Neural cell (in vitro differentiated cells): ENCODE results near the gene NCR2. TPM values are rescaled to one million over a fixed set of nuclear protein-coding genes. Genes with fewer than 3 reads are reported as not detected.

Experiments
- H2AFZ ChIP-seq: fragments of 200-600, 300-800 bp; sonication (generic), shearing (Covaris generic); 2 replicates; pipeline ENCODE4 v1.6.0; 2014; ENCODE audit warnings: low read depth, mild to moderate bottlenecking, antibody characterized with exemption, low read length, moderate library complexity
- H3F3A ChIP-seq: fragments of 200-600 bp; shearing (Covaris generic); 2 replicates; pipeline ENCODE4 v1.6.1; 2016; ENCODE audit warnings: mild to moderate bottlenecking, moderate library complexity, mixed read lengths, antibody characterized with exemption, low read length; ENCODE audit not compliant: insufficient read depth, poor library complexity, severe bottlenecking
- H3K27ac ChIP-seq: fragments of 200-600, 300-800 bp; sonication (generic), shearing (Covaris generic); 2 replicates; pipeline ENCODE4 v1.5.1; 2014; ENCODE audit warnings: mild to moderate bottlenecking, low read length, moderate library complexity
- H3K27me3 ChIP-seq: fragments of 300-800, 200-600 bp; sonication (generic), shearing (Covaris generic); 2 replicates; pipeline ENCODE4 v1.6.0; 2014; ENCODE audit warnings: mild to moderate bottlenecking, low read depth, low read length, moderate library complexity; ENCODE audit not compliant: insufficient read depth
- H3K36me3 ChIP-seq: fragments of 300-800, 200-600 bp; sonication (generic), shearing (Covaris generic); 2 replicates; pipeline ENCODE4 v1.5.1; 2014; ENCODE audit warnings: mild to moderate bottlenecking, antibody characterized with exemption, low read length, moderate library complexity; ENCODE audit not compliant: insufficient read depth
- H3K4me2 ChIP-seq: fragments of 300-800, 200-600 bp; sonication (generic), shearing (Covaris generic); 2 replicates; pipeline ENCODE4 v1.6.0; 2014; ENCODE audit warnings: mild to moderate bottlenecking, low read length
- H3K4me3 ChIP-seq: fragments of 300-800, 200-600 bp; sonication (generic), shearing (Covaris generic); 2 replicates; pipeline ENCODE4 v1.5.1; 2014; ENCODE audit warnings: mild to moderate bottlenecking, low read length, moderate library complexity
- H3K79me2 ChIP-seq: fragments of 200-600 bp; shearing (Covaris generic); replicated peaks from 2 replicates; pipeline ENCODE4 v1.6.0; 2014; ENCODE audit warnings: mild to moderate bottlenecking, low read length, moderate library complexity; ENCODE audit not compliant: insufficient read depth
- H3K9ac ChIP-seq: fragments of 300-800, 200-600 bp; sonication (generic), shearing (Covaris generic); 2 replicates; pipeline ENCODE4 v1.6.1; 2016; ENCODE audit warnings: mild to moderate bottlenecking, low read length, mixed read lengths
- H3K9me2 ChIP-seq: fragments of 200-600 bp; shearing (Covaris generic); 2 replicates; pipeline ENCODE4 v1.6.1; 2016; ENCODE audit warnings: mild to moderate bottlenecking, low read length, mixed read lengths; ENCODE audit not compliant: insufficient read depth
- H3K9me3 ChIP-seq: fragments of 200-600, 300-800 bp; sonication (generic), shearing (Covaris generic); 2 replicates; pipeline ENCODE4 v1.6.1; 2016; ENCODE audit warnings: mild to moderate bottlenecking, mixed run types, low read length, moderate library complexity, mixed read lengths
- H4K20me1 ChIP-seq: fragments of 200-600 bp; shearing (Covaris generic); 2 replicates; pipeline ENCODE4 v1.6.1; 2016; ENCODE audit warnings: mild to moderate bottlenecking, mixed run types; ENCODE audit not compliant: insufficient read depth
- CTCF ChIP-seq: fragments of 450-650 bp; IDR thresholded peaks from 2 replicates; pipeline ENCODE4 v1.5.1; 2014; ENCODE audit warnings: antibody characterized with exemption, mild to moderate bottlenecking, moderate library complexity; ENCODE audit not compliant: poor library complexity, severe bottlenecking
- EP300 ChIP-seq: fragments of 450-650 bp; conservative IDR thresholded peaks from 2 replicates; pipeline ENCODE4 v1.6.1; 2014; ENCODE audit warnings: antibody characterized with exemption, mild to moderate bottlenecking, moderate library complexity; ENCODE audit not compliant: poor library complexity, severe bottlenecking
- EZH2 ChIP-seq: fragments of 200-600, 300-800 bp; shearing (Covaris generic), sonication (generic); IDR thresholded peaks from 2 replicates; pipeline ENCODE4 v1.6.1; 2014; ENCODE audit warnings: antibody characterized with exemption, low read length, borderline replicate concordance, mild to moderate bottlenecking; ENCODE audit not compliant: insufficient read depth, poor library complexity, severe bottlenecking
- MXI1 ChIP-seq: fragments of 450-650 bp; conservative IDR thresholded peaks from 2 replicates; pipeline ENCODE4 v1.6.1; 2014; ENCODE audit warnings: antibody characterized with exemption, mild to moderate bottlenecking; ENCODE audit not compliant: poor library complexity, severe bottlenecking
- POLR2AphosphoS5 ChIP-seq: IDR thresholded peaks from 2 replicates; pipeline ENCODE4 v1.6.1; 2012
- RAD21 ChIP-seq: fragments of 450-650 bp; conservative IDR thresholded peaks from 2 replicates; pipeline ENCODE4 v1.6.1; 2014; ENCODE audit warnings: antibody characterized with exemption, mild to moderate bottlenecking, moderate library complexity
- SMC3 ChIP-seq: fragments of 450-650 bp; conservative IDR thresholded peaks from 2 replicates; pipeline ENCODE4 v1.6.1; 2014; ENCODE audit warnings: antibody characterized with exemption, mild to moderate bottlenecking, moderate library complexity; ENCODE audit not compliant: poor library complexity
- TAF1 ChIP-seq: IDR thresholded peaks from 2 replicates; pipeline ENCODE4 v1.6.1; 2012; ENCODE audit warnings: low read depth
- polyA plus RNA-seq: library from polyadenylated mRNA; depleted of rRNA; stranded (reverse); fragments of >200 nt; gene quantifications from 2 replicates; pipeline ENCODE4 v1.2.3, GENCODE V29; 2014
- TF ChIP-seq, protein P1 (sequence below): IDR thresholded peaks from 2 replicates; pipeline ENCODE4 v1.6.1; 2012; ENCODE audit warnings: borderline replicate concordance

The NCR2 gene
- polyA plus RNA-seq, 1 donor from 2014 or later = not detected

GRCh38 chr6:41318654-41319565 is 16.5 kb upstream of the NCR2 start:
- Histone ChIP-seq H3K9ac (no peak overlapping the region), H4K20me1 (no peaks in the 10 kb centered on the region), H3K9me3 (no peaks in the 10 kb centered on the region), H2AFZ (no peak overlapping the region), H3K4me3 (peak overlapping the region; percentile 57), H3F3A (no peaks in the 10 kb centered on the region), H3K27ac (no peak overlapping the region), H3K9me2 (no peaks in the 10 kb centered on the region), H3K4me2 (no peak overlapping the region), H3K27me3 (peaks cover 11% of the 10 kb centered on the region), H3K36me3 (no peaks in the 10 kb centered on the region), H3K79me2 (no peaks in the 10 kb centered on the region)
- TF ChIP-seq MXI1 = peak; percentile 61
- TF ChIP-seq POLR2AphosphoS5 = no peak
- TF ChIP-seq RAD21 = peak; percentile 99
- TF ChIP-seq CTCF = peak; percentile 99
- TF ChIP-seq, protein P1, sequence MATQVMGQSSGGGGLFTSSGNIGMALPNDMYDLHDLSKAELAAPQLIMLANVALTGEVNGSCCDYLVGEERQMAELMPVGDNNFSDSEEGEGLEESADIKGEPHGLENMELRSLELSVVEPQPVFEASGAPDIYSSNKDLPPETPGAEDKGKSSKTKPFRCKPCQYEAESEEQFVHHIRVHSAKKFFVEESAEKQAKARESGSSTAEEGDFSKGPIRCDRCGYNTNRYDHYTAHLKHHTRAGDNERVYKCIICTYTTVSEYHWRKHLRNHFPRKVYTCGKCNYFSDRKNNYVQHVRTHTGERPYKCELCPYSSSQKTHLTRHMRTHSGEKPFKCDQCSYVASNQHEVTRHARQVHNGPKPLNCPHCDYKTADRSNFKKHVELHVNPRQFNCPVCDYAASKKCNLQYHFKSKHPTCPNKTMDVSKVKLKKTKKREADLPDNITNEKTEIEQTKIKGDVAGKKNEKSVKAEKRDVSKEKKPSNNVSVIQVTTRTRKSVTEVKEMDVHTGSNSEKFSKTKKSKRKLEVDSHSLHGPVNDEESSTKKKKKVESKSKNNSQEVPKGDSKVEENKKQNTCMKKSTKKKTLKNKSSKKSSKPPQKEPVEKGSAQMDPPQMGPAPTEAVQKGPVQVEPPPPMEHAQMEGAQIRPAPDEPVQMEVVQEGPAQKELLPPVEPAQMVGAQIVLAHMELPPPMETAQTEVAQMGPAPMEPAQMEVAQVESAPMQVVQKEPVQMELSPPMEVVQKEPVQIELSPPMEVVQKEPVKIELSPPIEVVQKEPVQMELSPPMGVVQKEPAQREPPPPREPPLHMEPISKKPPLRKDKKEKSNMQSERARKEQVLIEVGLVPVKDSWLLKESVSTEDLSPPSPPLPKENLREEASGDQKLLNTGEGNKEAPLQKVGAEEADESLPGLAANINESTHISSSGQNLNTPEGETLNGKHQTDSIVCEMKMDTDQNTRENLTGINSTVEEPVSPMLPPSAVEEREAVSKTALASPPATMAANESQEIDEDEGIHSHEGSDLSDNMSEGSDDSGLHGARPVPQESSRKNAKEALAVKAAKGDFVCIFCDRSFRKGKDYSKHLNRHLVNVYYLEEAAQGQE = no peak
- TF ChIP-seq EP300 = peak; percentile 26
- TF ChIP-seq SMC3 = peak; percentile 98

- no peak overlapping the region for H3K9ac ChIP-seq
- H3F3A ChIP-seq = no peaks in the 10 kb centered on the region
- H3K9me2 ChIP-seq = no peaks in the 10 kb centered on the region
- H3K79me2 ChIP-seq = no peaks in the 10 kb centered on the region
- peaks cover 11% of the 10 kb centered on the region for H3K27me3 ChIP-seq
- no peaks in the 10 kb centered on the region for H4K20me1 ChIP-seq
- H2AFZ ChIP-seq = no peak overlapping the region
- H3K4me3 ChIP-seq = no peak overlapping the region
- H3K36me3 ChIP-seq = no peaks in the 10 kb centered on the region
- H3K4me2 ChIP-seq = no peak overlapping the region
- no peak overlapping the region for H3K27ac ChIP-seq
- no peaks in the 10 kb centered on the region for H3K9me3 ChIP-seq
- TF ChIP-seq EZH2 (no peak), TAF1 (no peak), CTCF (no peak), POLR2AphosphoS5 (no peak), RAD21 (no peak), MXI1 (no peak), SMC3 (no peak), EP300 (no peak)
- TF ChIP-seq, protein P1 = no peak
Measured at GRCh38 chr6:41321183-41321582, 14.2 kb upstream of the NCR2 start.
